Central memory CD8-positive, alpha-beta T cell (primary cell): ENCODE measurements around the gene ITGB5.
"Not testable (repeated sequence)": the region's sequence is repeated elsewhere in the genome, so short reads cannot be mapped to it uniquely, and the experiment has no call there.

Source experiments
- ATAC-seq: fragments of 150-1000 bp; cut with Tn5 transposase; replicated peaks from 2 replicates; pipeline ENCODE4 v1.10.0; 2022; ENCODE audit warnings: mild to moderate bottlenecking, moderate FRiP score, moderate number of reproducible peaks; ENCODE audit not compliant: poor library complexity, severe bottlenecking; ENCODE audit errors: extremely low read depth
- DNase-seq, 2 donors: peaks; one replicate each; pipeline ENCODE4 v3.0.0; 2021; ENCODE audit warnings: low spot score in 2 of 2
- H3K27ac Mint-ChIP-seq: one replicate; pipeline ENCODE4 v1.8.0; 2022; ENCODE audit warnings: low read depth, mild to moderate bottlenecking, moderate library complexity, mixed read lengths
- H3K27me3 Mint-ChIP-seq: one replicate; pipeline ENCODE4 v1.8.0; 2022; ENCODE audit warnings: mixed read lengths
- H3K36me3 Mint-ChIP-seq: one replicate; pipeline ENCODE4 v1.8.0; 2022; ENCODE audit warnings: mild to moderate bottlenecking, moderate library complexity, mixed read lengths; ENCODE audit not compliant: insufficient read depth
- H3K4me1 Mint-ChIP-seq: one replicate; pipeline ENCODE4 v1.8.0; 2022; ENCODE audit warnings: mixed read lengths
- H3K4me3 Mint-ChIP-seq: one replicate; pipeline ENCODE4 v1.8.0; 2022; ENCODE audit warnings: mild to moderate bottlenecking, moderate library complexity, mixed read lengths
- H3K9me3 Mint-ChIP-seq: one replicate; pipeline ENCODE4 v1.8.0; 2022; ENCODE audit warnings: mixed read lengths

Gene ITGB5

GRCh38 chr3:124791639-124792151 is 95.5 kb downstream of the ITGB5 start:
- ATAC-seq (no peak), DNase-seq (no peak)
- no peak overlapping the region for H3K27ac Mint-ChIP-seq
- no peak overlapping the region for H3K4me3 Mint-ChIP-seq
- no peaks in the 10 kb centered on the region for H3K36me3 Mint-ChIP-seq
- H3K4me1 Mint-ChIP-seq = no peaks in the 10 kb centered on the region
- H3K27me3 Mint-ChIP-seq = no peaks in the 10 kb centered on the region
- H3K9me3 Mint-ChIP-seq = no peaks in the 10 kb centered on the region

- DNase-seq (no peak), ATAC-seq (no peak)
- H3K27me3 Mint-ChIP-seq = no peaks in the 10 kb centered on the region
- H3K4me1 Mint-ChIP-seq = no peaks in the 10 kb centered on the region
- no peaks in the 10 kb centered on the region for H3K36me3 Mint-ChIP-seq
- H3K9me3 Mint-ChIP-seq = no peaks in the 10 kb centered on the region
- H3K4me3 Mint-ChIP-seq = no peak overlapping the region
- H3K27ac Mint-ChIP-seq = no peak overlapping the region
Observed at GRCh38 chr3:124791142-124791541, 96.0 kb downstream of the ITGB5 start.

GRCh38 chr3:124789103-124789502 is 98.1 kb downstream of the ITGB5 start:
- not testable (repeated sequence) for H3K27ac Mint-ChIP-seq, H3K4me3 Mint-ChIP-seq, DNase-seq, H3K4me1 Mint-ChIP-seq, H3K27me3 Mint-ChIP-seq, ATAC-seq, H3K9me3 Mint-ChIP-seq, H3K36me3 Mint-ChIP-seq

- no peak for ATAC-seq
- no peak for DNase-seq
- Mint-ChIP-seq H3K27me3 (no peaks in the 10 kb centered on the region), H3K27ac (no peak overlapping the region), H3K4me1 (no peaks in the 10 kb centered on the region), H3K9me3 (no peaks in the 10 kb centered on the region), H3K4me3 (no peak overlapping the region), H3K36me3 (no peaks in the 10 kb centered on the region)
Observed at GRCh38 chr3:124788254-124788745, 98.9 kb downstream of the ITGB5 start.

DNA sequence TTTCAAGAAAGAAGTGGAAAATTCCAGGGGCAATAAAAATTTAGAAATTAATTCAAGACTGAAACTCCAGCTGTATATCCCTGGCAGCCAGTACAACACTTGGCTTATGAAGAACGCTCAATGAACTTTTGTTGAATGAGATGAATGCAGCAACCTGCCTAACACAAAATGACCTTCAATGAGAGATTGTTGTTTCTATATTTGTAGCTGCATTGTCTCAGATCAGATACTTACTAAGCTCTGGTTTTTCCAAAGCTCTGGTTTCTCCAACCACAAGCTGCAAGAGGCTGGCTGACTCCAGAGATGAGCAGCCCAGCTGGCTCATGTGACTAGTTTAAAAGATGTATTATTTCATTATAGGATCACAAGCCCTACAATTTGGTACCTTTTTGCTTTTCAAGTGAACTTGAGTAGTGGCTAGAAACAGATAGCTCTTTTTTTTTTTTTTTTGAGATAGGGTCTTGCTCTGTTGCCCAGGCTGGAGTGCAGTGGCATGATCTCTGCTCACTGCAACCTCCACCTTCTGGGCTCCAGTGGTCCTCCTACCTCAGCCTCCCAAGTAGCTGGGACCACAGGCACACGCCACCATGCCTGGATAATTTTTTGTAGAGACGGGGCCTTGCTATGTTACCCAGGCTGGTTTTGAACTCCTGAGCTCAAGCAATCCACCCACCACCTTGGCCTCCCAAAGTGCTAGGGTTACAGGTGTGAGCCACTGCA is 99.5 kb downstream of the ITGB5 start:
- H3K4me1 Mint-ChIP-seq = no peaks in the 10 kb centered on the region
- H3K4me3 Mint-ChIP-seq = no peak overlapping the region
- H3K27me3 Mint-ChIP-seq = no peaks in the 10 kb centered on the region
- ATAC-seq (no peak), DNase-seq (no peak)
- no peaks in the 10 kb centered on the region for H3K36me3 Mint-ChIP-seq
- no peaks in the 10 kb centered on the region for H3K9me3 Mint-ChIP-seq
- no peak overlapping the region for H3K27ac Mint-ChIP-seq

DNA sequence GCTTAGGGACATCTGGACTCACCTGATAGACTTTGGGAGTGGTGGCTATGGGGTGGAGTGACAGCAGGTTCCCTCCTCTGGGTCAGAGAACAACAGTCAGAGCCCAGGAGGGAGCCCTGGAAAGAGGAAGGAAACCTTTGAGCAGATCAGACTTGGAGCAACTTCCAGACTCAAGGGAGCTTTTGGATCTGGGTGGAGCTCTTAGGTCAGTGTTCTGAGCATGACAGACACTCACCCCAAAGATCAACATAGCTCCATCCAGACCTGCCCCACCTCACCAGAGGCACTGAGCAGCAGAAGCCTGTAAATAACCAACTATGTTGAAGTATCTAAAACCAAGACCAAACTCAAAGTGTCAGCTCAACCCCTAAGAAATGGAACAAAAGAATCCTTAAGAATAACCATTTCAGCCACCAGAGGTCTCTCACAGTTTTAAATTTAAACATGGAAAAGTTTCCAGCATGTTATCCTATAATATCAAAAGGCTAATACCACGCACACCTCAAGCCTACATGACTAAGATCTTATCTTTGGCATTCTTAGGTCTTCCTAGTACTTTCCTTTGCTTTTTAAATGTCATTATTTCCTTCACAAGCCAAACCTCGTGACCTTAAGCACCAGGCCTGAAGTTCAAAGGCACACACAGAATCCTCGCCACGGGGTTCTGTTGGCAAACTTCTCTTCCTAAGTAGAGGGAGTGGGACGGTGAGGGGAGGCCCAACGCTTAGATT is 100.5 kb downstream of the ITGB5 start:
- H3K27ac Mint-ChIP-seq = no peak overlapping the region
- H3K4me1 Mint-ChIP-seq = no peaks in the 10 kb centered on the region
- no peak overlapping the region for H3K4me3 Mint-ChIP-seq
- no peak for ATAC-seq
- DNase-seq = no peak
- no peaks in the 10 kb centered on the region for H3K9me3 Mint-ChIP-seq
- H3K27me3 Mint-ChIP-seq = no peaks in the 10 kb centered on the region
- no peaks in the 10 kb centered on the region for H3K36me3 Mint-ChIP-seq

DNA sequence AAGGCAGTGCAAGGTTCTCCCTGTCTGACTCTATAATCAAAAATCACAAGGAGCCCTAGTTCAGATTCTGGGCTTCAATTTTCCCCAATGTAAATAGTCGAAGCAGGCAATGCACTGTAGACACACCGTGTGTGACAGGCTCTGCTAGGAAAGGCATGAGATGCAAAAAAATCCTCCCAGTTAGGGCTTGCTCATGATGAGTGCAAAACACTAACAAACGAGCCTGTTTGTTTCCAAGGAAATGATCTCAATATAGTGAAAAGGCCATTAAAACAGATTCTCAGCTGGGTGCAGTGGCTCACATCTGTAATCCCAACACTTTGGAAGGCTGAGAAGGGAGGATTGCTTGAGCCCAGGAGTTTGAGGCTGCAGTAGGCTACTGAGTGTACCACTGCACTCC is 101.2 kb downstream of the ITGB5 start:
- H3K4me1 Mint-ChIP-seq = peaks cover under 1% of the 10 kb centered on the region
- H3K9me3 Mint-ChIP-seq = no peaks in the 10 kb centered on the region
- no peak for DNase-seq
- no peaks in the 10 kb centered on the region for H3K27me3 Mint-ChIP-seq
- H3K27ac Mint-ChIP-seq = no peak overlapping the region
- ATAC-seq = no peak
- H3K36me3 Mint-ChIP-seq = no peaks in the 10 kb centered on the region
- H3K4me3 Mint-ChIP-seq = no peak overlapping the region

DNA sequence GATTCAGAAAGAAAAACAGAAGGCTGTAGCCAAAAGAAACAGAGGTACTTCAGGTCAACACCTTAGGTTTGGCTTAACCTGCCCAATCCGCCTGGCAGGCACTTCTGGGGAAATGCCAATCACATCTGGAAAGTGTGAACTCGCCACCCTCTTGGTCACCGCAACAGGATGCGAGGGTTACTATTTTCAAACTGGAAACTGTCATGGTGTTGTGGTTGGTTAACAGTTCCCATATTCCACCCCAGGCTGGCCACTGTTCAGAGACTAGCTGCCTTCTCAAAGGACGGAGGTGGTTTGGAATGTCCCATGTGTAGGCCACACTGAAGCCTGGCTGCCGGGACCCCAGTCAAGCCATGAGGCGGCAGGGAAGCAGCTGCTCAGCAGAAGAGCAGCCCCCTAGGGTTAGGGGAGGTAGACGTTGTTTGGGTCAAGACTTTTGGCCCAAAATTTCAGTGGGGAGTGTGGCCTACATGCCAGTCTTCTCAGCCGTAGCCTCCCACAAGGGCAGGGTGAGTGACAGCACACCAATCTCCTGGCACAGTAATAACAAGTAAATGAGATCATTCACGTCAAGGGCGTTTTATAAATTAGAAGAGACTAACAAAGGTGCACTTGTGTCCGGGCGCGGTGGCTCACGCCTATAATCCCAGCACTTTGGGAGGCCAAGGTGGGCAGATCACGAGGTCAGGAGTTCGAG is 102.3 kb downstream of the ITGB5 start:
- H3K9me3 Mint-ChIP-seq = no peaks in the 10 kb centered on the region
- peaks cover 6% of the 10 kb centered on the region for H3K4me1 Mint-ChIP-seq
- no peaks in the 10 kb centered on the region for H3K36me3 Mint-ChIP-seq
- no peak overlapping the region for H3K4me3 Mint-ChIP-seq
- DNase-seq = no peak
- no peak overlapping the region for H3K27ac Mint-ChIP-seq
- H3K27me3 Mint-ChIP-seq = no peaks in the 10 kb centered on the region
- no peak for ATAC-seq

DNA sequence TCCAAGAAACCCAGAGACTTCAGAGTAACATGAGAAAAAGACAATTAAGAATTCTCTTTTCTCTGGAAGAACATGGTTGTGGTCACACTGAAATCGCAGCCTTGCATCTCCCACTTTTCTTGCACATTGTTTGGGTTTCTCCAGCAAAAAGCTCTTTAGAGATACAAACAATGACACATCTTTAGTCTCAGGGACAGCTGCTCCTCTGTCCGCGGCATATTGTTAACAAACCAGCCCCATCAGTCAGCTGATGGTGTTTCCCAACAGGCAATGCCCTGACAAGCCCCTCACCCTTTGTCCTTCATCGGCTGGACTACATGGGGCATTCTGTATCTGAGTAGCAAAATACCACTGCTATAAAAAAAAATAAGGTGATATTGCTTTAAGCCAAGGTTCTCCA is 103.5 kb downstream of the ITGB5 start:
- no peaks in the 10 kb centered on the region for H3K36me3 Mint-ChIP-seq

DNA sequence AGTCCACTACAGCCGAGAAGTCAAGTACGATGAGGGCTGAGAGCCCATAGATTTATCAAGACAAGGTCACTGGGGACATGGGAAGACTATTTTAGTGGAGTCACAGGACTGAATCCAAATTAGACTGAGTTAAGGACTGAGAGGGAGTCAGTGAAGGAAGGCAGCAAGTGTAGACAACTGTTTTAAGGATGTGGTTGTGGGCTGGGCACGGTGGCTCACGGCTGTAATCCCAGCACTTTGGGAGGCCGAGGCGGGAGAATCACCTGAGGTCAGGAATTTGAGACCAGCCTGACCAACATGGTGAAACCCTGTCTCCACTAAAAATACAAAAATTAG is 104.8 kb downstream of the ITGB5 start:
- not testable (repeated sequence) for H3K4me3 Mint-ChIP-seq, H3K9me3 Mint-ChIP-seq, H3K27ac Mint-ChIP-seq, H3K4me1 Mint-ChIP-seq, DNase-seq, ATAC-seq, H3K36me3 Mint-ChIP-seq
- H3K27me3 Mint-ChIP-seq = peaks cover 18% of the 10 kb centered on the region

More for the DNA sequence above, 103.5 kb downstream of the ITGB5 start:
- H3K27me3 Mint-ChIP-seq = peaks cover 8% of the 10 kb centered on the region
- H3K4me3 Mint-ChIP-seq = no peak overlapping the region
- DNase-seq = no peak
- H3K4me1 Mint-ChIP-seq = peaks cover 6% of the 10 kb centered on the region
- H3K27ac Mint-ChIP-seq = no peak overlapping the region
- no peak for ATAC-seq
- H3K9me3 Mint-ChIP-seq = no peaks in the 10 kb centered on the region

- H3K27ac Mint-ChIP-seq = no peak overlapping the region
- H3K4me1 Mint-ChIP-seq = peaks cover 6% of the 10 kb centered on the region
- no peak for DNase-seq
- H3K27me3 Mint-ChIP-seq = peaks cover 18% of the 10 kb centered on the region
- H3K4me3 Mint-ChIP-seq = no peak overlapping the region
- H3K9me3 Mint-ChIP-seq = no peaks in the 10 kb centered on the region
- no peaks in the 10 kb centered on the region for H3K36me3 Mint-ChIP-seq
- ATAC-seq = no peak
Observed at GRCh38 chr3:124781476-124782376, 105.4 kb downstream of the ITGB5 start.
